ENCODE results near the gene NECAB2.
"Not testable (repeated sequence)": the region's sequence is repeated elsewhere in the genome, so short reads cannot be mapped to it uniquely, and the experiment has no call there.

NECAB2 gene

GRCh38 chr16:83935858-83936255 lies 32.2 kb upstream of the NECAB2 start:
- no peak for FAIRE-seq
- no peak for DNase-seq (ENCODE audit: insufficient read length, low spot score)

GRCh38 chr16:83936581-83937165 lies 31.4 kb upstream of the NECAB2 start:
- DNase-seq (ENCODE audit: insufficient read length, low spot score) = no peak
- FAIRE-seq = no peak

GRCh38 chr16:83937267-83937666 lies 30.8 kb upstream of the NECAB2 start:
- FAIRE-seq (no peak), DNase-seq (ENCODE audit: insufficient read length, low spot score) (no peak)

- no peak for DNase-seq (ENCODE audit: insufficient read length, low spot score)
- FAIRE-seq = no peak
Measured at GRCh38 chr16:83937922-83938885, 29.8 kb upstream of the NECAB2 start.

- DNase-seq (ENCODE audit: insufficient read length, low spot score) (no peak), FAIRE-seq (no peak)
Measured at GRCh38 chr16:83939266-83939855, 28.7 kb upstream of the NECAB2 start.

GRCh38 chr16:83940119-83940518 lies 27.9 kb upstream of the NECAB2 start:
- no peak for FAIRE-seq
- DNase-seq (ENCODE audit: insufficient read length, low spot score) = no peak

- no peak for DNase-seq (ENCODE audit: insufficient read length, low spot score)
- no peak for FAIRE-seq
Measured at GRCh38 chr16:83940630-83941378, 27.2 kb upstream of the NECAB2 start.

- not testable (repeated sequence) for DNase-seq (ENCODE audit: insufficient read length, low spot score); FAIRE-seq
Measured at GRCh38 chr16:83941546-83941945, 26.5 kb upstream of the NECAB2 start.

GRCh38 chr16:83942074-83942473 lies 26.0 kb upstream of the NECAB2 start:
- FAIRE-seq = no peak
- no peak for DNase-seq (ENCODE audit: insufficient read length, low spot score)

- FAIRE-seq = no peak
Measured at GRCh38 chr16:83942815-83943515, 25.1 kb upstream of the NECAB2 start.

GRCh38 chr16:83943516-83944050 lies 24.5 kb upstream of the NECAB2 start:
- DNase-seq (ENCODE audit: insufficient read length, low spot score) (no peak), FAIRE-seq (no peak)

More at GRCh38 chr16:83942815-83943515, 25.1 kb upstream of the NECAB2 start:
- no peak for DNase-seq (ENCODE audit: insufficient read length, low spot score)

- FAIRE-seq = no peak
- DNase-seq (ENCODE audit: insufficient read length, low spot score) = no peak
Measured at GRCh38 chr16:83945587-83945986, 22.5 kb upstream of the NECAB2 start.

- FAIRE-seq (no peak), DNase-seq (ENCODE audit: insufficient read length, low spot score) (no peak)
Measured at GRCh38 chr16:83946154-83946780, 21.8 kb upstream of the NECAB2 start.

GRCh38 chr16:83946781-83947566 lies 21.1 kb upstream of the NECAB2 start:
- DNase-seq (ENCODE audit: insufficient read length, low spot score) (no peak), FAIRE-seq (no peak)

- no peak for DNase-seq (ENCODE audit: insufficient read length, low spot score)
- no peak for FAIRE-seq
Measured at GRCh38 chr16:83947642-83948234, 20.3 kb upstream of the NECAB2 start.

- no peak for FAIRE-seq
- no peak for DNase-seq (ENCODE audit: insufficient read length, low spot score)
Measured at GRCh38 chr16:83948914-83949723, 18.9 kb upstream of the NECAB2 start.

- FAIRE-seq = no peak
Measured at GRCh38 chr16:83949724-83950001, 18.4 kb upstream of the NECAB2 start.

More at GRCh38 chr16:83949724-83950001, 18.4 kb upstream of the NECAB2 start:
- no peak for DNase-seq (ENCODE audit: insufficient read length, low spot score)

Data from GM19239 (cell line).